Hematopoietic multipotent progenitor cell treated with erythropoietin and hydrocortisone succinate and interleukin-3 and kit ligand, for 8 days (in vitro differentiated cells): ENCODE data around the gene ICA1.

Source experiments
- DNase-seq: peaks from one replicate; pipeline ENCODE4 v3.0.0-alpha.2; 2015

The ICA1 gene

DNA sequence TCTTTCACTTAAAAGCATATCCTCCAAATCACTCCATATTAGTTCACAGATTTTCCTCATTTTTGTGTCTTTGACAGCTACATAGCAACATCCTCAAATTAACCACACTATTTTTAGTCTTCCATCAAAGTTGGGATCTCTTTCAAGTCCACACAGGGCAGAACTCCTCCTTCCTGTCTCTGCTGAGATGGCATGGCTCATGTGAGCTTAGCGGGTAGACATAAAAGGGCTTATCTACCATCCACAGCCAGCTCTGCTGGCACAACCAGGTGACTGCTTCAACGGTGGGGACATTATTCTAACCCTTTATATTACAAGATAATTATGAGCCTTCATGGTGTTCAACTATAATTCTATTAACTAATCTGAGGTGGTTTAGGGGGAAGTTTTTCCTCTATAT is 35.5 kb downstream of the ICA1 start:
- DNase-seq: peak; percentile 95

DNA sequence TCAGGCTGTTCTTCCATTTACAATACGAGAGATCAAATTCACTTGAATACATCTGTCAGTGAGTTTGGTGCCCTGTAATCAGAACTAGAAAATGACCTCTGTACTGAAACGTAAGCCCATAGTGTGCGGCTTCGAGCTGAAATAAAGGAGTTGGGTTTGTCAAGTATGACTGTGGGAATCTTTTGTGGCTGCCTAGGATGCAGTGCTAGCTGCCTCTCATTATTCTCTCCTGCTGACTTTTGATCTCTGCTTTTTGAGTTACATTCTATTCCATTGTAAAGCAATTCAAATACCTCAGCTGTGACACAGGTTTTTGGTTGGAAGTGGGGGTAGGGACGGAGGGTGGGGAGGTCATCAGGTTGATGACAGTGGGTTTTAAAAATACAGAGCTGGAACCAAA is 40.4 kb downstream of the ICA1 start:
- DNase-seq: no peak

DNA sequence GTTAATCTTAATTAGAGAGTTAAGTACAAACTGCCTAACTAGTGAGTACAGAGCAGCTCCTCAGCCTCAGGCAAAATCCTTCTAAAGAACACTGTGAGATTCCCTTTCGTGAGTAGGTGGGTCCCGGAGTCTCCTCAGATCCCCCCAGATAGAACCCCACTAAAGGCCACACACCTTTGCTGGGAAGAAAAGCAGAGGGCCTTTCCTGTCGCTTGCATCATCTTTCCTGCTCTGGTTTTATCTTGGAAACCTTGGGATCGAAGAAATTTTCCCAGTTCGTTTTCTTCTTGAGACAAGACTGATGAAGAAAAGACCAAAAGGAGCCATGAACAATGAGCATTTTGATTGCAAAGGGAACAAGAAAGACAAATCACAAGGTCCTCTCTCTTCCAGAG is 40.9 kb downstream of the ICA1 start:
- no peak for DNase-seq

DNA sequence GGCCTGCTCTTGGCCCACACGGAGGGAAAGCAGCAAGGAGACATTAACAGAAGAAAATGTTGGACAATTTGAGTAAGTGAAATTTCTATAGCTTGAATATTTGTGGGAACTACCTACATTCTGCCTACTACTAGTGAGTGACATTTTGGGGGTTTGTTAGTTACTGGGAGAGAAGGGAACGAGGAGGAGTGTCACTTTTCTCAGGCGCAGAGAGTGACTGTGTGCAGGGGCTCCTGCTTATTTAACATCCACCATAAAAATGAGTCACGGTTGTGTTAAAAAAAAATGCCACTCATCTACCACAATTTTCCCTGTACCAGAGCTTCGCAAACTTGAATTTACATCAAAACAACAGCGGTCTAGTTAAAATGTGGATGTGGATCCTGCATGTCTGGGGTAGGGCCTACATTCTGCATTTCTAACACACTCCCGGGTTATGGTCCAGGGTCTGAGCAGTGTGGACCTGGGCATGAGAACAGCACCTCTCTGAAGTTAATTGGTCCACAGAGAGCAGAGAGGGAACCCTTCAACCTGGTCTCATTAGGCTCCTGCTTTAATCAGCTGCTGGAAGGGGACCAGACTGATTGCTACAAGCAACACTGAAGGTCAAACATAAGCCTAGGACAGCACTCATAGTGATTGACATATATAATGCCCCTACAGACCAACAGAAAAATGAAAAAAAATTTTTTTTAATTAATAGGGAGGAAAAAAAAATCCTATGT is 41.4 kb downstream of the ICA1 start:
- DNase-seq: no peak

DNA sequence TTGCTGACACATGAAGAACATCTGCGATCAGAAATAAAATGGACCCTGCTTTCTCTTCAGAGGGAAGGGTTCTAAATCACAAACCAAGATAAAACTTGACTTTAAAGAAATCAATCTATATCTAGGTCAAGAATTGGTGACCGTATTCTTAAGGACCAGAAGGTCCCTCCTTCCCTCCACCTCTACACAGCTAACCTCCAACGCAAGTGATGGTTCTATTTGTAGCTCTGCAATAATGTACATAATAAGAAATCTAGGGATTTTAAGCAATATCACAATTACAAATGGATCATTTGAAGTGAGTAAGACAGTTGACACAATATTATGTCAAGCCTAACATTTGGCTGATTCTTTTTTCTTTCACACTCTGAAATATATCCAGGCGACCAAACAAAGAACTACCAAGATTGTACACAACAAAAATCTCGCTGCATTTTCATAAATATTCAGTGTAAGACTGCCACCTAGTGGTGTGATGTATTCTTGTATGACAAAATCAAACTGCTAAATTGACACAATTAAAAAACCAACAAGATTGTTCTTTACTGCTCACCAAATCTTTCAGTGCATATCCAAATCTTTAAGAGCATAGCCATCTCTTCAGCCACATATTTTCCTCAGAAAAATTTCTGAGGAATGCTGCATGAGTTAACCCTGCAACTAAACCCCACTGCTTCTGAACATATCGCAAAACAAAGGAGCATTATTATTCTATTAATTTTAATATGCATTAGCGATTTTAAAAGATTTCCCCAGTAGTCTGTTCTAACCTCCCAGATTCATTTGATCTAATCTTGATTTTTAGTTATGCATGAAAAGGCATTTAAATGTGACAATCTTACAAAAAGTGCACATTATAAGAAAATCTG is 44.5 kb downstream of the ICA1 start:
- DNase-seq: peak; percentile 84

DNA sequence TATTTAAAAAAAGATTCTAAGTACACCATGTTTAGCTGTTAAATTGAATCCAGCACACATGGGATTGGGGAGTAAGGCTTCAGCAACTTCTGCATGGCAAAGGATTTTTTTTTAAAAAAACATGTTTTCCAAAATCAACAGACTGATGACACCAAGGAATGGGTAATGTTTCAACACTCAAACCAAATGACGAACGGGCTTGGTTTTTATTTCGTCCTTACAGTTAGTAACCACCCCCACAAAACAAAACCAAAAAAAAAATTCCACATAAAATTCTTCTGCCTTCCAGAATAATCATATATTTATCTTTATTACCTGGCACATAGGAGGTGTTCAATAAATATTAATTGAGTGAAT is 45.7 kb downstream of the ICA1 start:
- DNase-seq: no peak

DNA sequence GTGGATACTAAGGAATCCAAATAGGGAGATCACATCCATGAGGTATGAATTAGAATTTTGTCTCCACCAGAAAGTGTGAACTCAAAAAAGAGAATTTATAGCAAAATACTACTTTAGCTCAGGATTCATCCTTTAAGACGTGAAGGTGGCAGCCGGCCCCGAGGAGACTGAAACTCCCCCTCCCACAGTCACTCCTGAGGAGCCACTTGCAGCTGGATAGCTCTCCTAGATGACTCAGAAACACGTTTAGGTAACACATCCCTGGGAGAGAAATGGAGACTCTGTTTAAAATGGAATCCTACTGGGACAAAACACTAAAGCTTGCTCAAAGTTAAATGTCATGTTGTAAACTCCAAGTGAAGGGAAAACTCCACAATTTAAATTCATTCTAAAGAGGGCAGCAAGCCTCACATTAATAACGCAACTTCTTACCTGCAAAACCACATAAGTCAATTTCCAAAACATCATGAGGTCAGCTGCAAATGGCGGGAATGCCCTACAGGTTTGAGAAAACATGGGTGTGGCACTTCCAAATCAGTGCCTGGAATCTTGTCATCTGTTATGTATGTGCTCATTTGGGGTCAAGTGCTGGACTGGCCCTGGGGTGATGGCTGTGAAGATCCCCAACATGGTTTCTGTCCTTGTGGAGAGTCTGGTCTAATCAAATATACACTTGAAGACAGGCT is 46.2 kb downstream of the ICA1 start:
- no peak for DNase-seq

DNA sequence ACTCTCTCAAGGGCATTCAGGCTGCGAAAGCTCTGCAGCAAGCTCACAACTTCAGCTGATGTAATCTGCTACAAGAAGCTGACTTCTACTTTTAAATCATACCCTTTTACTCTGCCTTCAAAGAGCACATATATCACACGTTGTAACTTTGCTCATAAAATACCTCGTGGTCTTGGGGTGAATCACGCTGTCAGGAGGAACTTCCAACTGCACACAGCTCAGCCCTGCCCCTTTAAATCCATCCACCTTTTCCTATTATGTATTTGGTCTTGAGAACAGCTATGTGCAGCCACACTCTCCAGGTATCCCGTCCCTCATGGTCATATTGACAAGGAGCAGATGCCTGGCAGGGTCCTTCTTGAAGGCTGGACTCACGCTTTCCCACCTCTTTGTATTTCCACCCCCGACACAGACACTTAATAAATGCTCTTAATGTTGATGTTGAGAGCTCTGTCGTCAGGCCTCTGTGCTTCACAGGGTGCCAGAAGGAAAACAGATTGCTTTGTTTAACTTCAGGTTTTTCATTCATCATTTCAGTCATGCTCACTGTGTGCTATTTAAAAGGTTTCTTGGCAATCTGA is 47.6 kb downstream of the ICA1 start:
- no peak for DNase-seq

DNA sequence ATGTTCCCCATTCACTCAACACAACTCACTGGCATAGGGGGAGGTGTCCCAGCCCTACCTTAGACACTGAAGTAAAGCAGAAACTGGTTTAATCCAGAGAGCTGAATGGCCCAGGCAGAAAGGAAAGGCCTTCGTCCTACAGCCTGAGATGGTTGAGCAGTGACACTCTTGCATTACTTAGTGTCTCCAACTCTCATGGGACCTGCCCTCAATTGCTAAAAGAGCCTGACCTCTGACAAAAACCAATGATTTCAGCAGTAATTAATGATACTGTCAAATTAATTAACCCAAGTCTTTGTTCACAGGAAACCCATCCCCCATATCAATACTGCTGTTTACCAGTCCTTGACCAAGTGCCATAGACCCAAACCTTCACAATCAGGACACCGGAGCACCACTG is 48.6 kb downstream of the ICA1 start:
- no peak for DNase-seq

DNA sequence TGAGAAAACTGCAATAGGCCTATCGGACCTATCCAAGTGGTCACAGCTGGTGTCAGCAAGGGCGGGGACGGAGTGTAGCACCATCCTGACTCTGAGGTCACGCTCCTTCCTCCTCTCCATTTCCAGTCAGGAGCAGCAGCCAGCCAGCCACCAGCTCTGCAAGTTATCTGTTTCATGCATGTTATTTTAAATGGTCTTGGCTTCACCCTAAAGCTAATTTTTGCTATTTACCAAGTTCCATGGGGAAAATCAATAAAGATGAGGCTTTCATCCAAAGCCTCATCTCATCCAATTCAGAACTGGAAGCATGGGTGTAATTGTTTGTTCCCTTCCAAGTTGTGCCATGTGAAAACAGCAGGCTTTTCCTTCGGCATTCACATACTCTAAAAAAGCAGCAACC is 49.3 kb downstream of the ICA1 start:
- no peak for DNase-seq

DNA sequence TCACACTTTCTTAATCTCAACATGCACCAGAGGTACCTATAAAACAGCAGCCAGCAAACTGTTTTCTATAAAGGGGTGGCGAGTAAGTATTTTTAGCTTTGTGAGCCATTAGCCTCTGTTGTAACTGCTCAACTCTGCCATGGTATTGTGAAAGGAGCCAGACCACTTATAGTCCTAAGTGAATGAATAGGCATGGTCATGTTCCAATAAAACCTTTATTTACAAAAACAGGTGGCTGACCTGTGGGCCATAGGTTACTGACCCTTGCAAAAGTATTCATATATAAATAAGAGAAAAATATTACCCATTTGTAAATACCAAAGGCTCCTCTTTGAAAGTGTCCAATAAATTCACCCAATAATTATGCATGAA is 50.3 kb downstream of the ICA1 start:
- DNase-seq: no peak

DNA sequence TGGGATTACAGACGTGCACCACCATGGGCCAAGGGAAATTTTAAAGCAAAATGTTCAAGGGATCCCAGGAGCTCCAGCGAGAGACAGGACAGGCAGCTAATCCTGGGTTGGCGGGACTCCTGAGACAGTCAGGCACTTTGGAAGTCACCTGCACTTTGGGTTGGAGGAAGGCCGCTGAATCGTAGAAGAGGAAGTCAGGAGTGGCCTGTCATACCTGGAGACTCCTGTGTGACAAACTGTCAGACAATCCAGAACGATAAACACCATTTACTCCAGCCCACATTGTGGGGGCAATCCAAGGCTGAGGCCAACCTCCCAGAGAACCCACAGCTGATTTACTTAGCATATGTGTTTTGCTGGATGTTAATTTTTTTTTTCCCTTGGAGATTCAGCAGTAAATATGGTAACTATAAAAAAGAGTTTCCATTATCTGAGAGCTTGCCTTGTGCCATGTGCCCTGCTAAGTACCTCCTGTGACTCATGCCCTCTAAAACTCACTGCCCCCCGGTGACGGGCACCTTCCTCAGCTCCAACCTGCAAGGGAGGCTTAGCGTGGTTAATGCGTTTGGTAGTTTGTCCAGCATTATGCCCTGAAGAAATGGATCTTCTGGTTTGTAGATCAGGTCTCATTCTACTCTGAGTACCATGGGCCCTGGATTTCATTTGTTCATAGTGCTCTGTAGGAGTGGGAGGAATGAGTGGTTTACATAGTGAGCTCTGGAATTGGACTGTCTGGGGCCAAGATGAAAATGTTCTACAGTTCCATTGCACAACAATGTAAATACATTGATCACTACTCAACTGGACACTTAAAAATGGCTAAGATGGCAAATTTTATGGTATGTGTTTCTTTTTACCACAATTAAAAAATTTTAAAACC is 50.9 kb downstream of the ICA1 start:
- DNase-seq: no peak

DNA sequence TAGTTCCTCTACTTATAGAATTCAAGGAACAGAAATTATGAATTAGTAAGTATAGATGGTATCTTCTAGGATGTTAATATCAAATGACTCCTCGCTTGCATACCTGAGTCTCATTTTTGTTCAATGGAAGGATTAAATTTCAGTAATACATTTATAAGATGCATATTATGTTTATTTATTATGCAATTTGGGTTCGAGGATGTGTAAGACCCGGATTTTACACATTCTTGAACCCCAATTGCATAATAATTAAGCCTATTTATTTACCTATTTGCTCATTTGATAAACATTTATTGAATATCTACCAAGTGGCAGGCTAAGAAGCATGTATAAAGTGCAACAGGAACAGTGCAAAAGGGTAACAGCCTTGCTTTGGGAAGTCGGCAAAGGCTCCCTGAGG is 52.6 kb downstream of the ICA1 start:
- no peak for DNase-seq

DNA sequence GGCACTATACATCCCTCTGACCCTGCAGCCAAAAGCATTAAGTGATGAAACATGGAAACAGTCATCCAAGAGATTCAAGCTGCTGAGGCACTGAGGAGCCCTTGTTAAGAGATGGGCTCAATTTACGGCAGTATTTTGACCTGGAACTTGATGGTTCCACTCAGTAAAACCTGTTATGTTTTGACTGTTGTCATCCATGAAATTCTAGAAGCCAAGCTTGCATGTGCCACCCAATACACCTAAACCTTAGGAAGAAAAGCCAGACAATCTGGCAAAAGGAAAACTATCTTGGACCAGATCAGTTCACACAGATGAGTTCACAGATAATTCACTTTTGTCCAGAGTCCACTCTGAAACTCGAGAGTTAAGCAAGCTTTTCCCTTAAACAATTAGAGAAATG is 53.2 kb downstream of the ICA1 start:
- DNase-seq: no peak

DNA sequence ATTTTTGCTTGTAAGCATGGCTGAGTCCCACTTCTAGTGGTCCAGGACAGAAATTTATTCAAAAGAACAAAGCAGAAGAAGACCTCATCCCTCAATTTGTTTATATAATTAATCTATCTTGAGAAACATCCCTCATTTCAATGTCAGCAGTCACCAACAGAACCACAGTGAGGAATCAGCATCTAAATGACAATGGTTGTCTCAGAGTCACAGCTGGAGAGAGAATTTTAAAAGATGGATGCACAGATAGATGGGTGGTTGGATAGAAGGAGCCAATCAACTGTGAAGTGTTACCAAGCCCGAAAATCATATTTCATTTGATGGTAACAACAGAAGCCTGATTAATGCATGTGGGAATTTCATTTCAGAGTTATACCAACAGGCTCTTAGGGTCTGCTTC is 55.0 kb downstream of the ICA1 start:
- DNase-seq: no peak

DNA sequence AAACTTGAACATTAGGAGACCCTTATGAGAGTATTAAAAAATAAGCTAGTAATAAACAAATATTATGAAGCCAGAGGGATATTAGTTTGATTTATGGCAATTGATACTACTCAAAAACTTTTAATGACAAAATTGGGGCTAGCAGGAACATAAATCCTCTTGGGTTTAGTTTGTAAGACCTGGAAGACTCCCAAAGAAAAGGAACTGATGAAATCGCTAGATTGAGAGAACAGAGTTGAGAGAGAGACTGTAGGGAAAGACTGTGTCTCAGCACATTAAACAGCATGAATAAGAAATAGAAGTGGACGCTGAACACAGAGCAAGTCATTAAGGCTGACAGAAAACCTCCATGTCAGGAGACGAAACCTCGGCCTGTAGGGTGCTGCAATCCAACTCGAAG is 56.4 kb downstream of the ICA1 start:
- DNase-seq: no peak

DNA sequence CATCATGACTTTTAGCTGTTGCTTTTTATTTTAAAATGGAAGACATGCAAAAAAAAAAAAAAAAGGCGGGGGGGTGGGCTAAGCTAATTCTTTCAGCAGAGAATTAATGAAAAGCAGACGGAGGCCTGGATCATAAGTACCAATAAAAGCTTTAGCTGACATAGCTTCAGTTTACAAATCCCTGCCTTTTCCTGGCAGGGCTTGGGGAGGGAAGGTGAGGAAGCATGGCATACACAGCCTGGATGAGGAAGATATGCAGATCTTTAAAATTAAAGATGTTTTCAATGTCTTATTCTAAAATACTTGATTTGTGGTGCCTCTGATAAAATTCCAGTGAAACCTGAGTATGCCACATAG is 57.0 kb downstream of the ICA1 start:
- no peak for DNase-seq

DNA sequence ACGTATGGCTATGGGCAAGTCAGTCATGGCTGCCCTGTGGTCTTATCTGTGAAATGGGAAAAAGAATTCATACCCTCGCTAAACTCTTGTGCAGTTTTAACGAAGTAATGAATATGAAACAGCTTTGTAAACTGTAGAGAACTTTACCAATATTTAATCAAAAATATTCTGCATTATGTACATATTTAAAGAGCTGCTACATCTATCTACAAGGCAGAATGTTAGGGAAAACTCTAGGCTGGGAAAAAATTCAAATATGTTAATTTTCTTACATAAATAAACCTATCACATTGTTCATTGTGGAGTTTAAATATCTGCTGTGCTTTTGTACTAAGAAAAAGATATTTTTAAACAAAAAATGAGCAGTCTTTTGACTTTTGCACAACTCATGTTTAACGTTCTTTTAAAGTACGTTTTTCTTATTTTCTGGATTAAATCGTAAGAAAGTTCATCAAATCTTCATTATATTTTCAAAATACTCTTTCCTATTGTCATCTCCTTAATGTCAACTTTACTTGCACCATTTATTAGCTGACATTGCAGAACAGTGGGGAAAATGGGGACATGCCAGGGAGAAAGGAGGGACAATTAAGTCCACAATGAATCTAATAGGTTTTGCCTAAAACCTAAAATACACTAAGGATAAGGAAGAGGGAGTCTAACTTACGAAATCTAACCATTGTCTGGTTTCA is 57.5 kb downstream of the ICA1 start:
- DNase-seq: no peak

DNA sequence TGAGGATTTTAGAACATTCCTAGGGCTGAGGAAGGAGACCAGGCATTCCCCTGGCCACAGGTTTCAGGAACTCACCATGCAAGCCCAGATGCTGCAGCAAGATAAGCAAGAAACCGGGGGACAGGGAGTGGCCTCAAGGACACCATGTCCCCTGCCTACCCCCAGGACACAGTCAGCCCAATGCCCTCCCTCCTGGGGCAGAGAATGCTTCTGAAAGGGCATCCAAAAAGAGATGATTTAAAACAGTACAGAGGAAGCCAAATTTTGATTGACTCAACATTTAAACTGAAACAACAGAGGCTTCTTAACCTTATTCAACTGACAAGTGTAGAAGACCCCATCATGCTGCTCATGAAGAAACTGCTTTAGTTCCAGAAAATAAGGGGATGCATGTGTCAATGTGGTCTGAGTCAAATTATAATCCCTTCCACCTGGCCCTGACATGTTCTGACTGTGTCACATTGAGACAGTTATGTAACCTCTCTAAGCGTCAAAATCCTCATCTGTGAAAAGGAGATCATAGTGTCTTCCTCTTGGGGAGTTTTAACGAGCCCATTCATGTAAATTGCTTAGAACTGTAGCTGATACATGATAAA is 60.0 kb downstream of the ICA1 start:
- DNase-seq: peak; percentile 70

DNA sequence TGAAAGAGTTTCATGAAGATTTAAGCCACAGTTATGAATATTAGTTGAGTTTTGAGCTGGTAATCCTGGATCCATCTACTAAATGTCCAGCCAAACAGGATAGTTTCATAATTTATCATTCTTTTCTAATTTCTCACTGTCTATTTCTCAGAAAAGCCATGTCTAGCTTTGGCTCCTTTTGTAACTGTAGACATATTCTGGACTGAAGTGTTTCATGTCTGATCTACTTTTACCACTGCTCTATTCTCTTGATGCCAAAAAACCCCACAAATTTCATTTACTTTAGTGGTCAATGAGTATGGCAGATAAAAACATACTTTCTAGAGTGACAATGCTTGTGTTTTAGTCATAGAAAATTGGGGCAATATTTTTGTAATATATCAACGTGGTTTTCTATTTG is 61.2 kb downstream of the ICA1 start:
- DNase-seq: no peak

DNA sequence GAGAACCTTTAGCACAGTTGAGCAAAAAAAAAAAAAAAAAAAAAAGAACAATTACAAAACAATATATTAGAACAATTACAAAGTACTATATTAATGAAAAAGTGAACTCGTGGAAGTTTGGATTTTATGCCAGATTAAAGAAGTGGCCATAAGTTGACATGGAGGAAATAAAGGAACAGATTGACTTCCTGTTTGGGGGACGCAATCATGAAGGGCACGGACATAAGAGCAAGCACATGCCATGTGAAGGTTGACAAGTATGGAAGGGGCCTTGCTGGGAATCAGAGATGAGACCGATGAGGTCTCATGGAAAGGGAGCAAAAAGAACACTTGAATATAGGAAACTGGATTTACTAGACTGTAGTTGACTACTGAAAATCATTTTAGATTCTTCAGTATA is 61.7 kb downstream of the ICA1 start:
- DNase-seq: no peak
